Endothelial cell of umbilical vein (primary cell): ENCODE measurements around the gene SLC25A13. TPM values are rescaled to one million over a fixed set of nuclear protein-coding genes. Genes with fewer than 3 reads are reported as not detected.

Experiments used
- BruUV-seq: library from RNA; stranded (reverse); fragments of 400-500 nt; replicated peaks from 2 replicates; lab custom pipeline; 2021; lab: Mats Ljungman, UMichigan
- CTCF ChIA-PET: fragments of 300-600, 350-600 bp; sonication (Branson Sonifier 250); formaldehyde crosslinking; loops from one replicate; lab custom pipeline; 2021; ENCODE audit warnings: antibody characterized with exemption, inconsistent platforms; lab: Charles Lee
- POLR2A ChIA-PET: fragments of 300-600, 350-600 bp; sonication (Branson Sonifier 250); formaldehyde crosslinking; loops from one replicate; lab custom pipeline; 2021; ENCODE audit warnings: antibody characterized with exemption, inconsistent platforms; lab: Charles Lee
- DNase-seq: peaks from one replicate; pipeline ENCODE4 v3.0.0-alpha.2; 2011; ENCODE audit warnings: low read depth, low spot score
- FAIRE-seq: peaks from 2 replicates; lab custom pipeline; 2011; peaks lifted over from hg19 to GRCh38; lab: Jason Lieb, UNC
- H2AFZ ChIP-seq: 2 replicates; pipeline ENCODE4 v1.6.0; 2012; ENCODE audit warnings: low read depth, low read length, control low read depth, inconsistent platforms
- H3K27ac ChIP-seq: 2 replicates; pipeline ENCODE4 v1.5.1; 2011; ENCODE audit warnings: low read depth, mild to moderate bottlenecking, control low read depth, low read length, moderate library complexity; ENCODE audit not compliant: insufficient read depth
- H3K27me3 ChIP-seq, 2 experiments: 2 replicates each; pipeline versions ENCODE4 v1.6.0 to v1.6.1; 2011; ENCODE audit warnings: low read length in 2 of 2, mixed read lengths in 1 of 2; ENCODE audit not compliant: control insufficient read depth in 2 of 2, insufficient read depth in 2 of 2
- H3K36me3 ChIP-seq, 2 experiments: 2 replicates in 1 of 2; 3 replicates in 1 of 2; pipeline ENCODE4 v1.5.1; 2011; ENCODE audit warnings: low read length in 2 of 2, mild to moderate bottlenecking in 1 of 2, moderate library complexity in 1 of 2; ENCODE audit not compliant: control insufficient read depth in 2 of 2, insufficient read depth in 2 of 2; ENCODE audit errors: extremely low read depth in 1 of 2
- H3K4me1 ChIP-seq: 3 replicates; pipeline ENCODE4 v1.5.1; 2011; ENCODE audit warnings: mild to moderate bottlenecking, low read length; ENCODE audit not compliant: control insufficient read depth, insufficient read depth; ENCODE audit errors: extremely low read depth
- H3K4me2 ChIP-seq: 2 replicates; pipeline ENCODE4 v1.6.1; 2011; ENCODE audit warnings: low read length, control low read depth, mixed read lengths; ENCODE audit not compliant: insufficient read depth
- H3K4me3 ChIP-seq, 3 experiments: fragments of 200-600 bp in 1 of 3; sonication (generic), shearing (Covaris generic) in 1 of 3; replicated peaks in 1 of 3; 2 replicates each; pipeline ENCODE4 v1.5.1; 2011 to 2016; ENCODE audit warnings: control low read depth in 3 of 3, low read length in 3 of 3, mild to moderate bottlenecking in 2 of 3, inconsistent platforms in 1 of 3, low read depth in 1 of 3, moderate library complexity in 1 of 3; ENCODE audit not compliant: insufficient read depth in 1 of 3
- H3K79me2 ChIP-seq: 2 replicates; pipeline ENCODE4 v1.6.0; 2012; ENCODE audit warnings: low read length, inconsistent platforms; ENCODE audit not compliant: control insufficient read depth, insufficient read depth
- H3K9ac ChIP-seq: replicated peaks from 2 replicates; pipeline ENCODE3; 2011; ENCODE audit warnings: low read length, control low read depth; ENCODE audit not compliant: insufficient read depth; ENCODE audit errors: extremely low read depth
- H3K9me1 ChIP-seq: replicated peaks from 3 replicates; pipeline ENCODE4 v1.6.0; 2011; ENCODE audit warnings: mild to moderate bottlenecking, low read length; ENCODE audit not compliant: control insufficient read depth, insufficient read depth; ENCODE audit errors: extremely low read depth
- H3K9me3 ChIP-seq: replicated peaks from 2 replicates; pipeline ENCODE4 v1.5.1; 2012; ENCODE audit warnings: low read length, inconsistent platforms; ENCODE audit not compliant: control insufficient read depth, insufficient read depth
- H4K20me1 ChIP-seq: replicated peaks from 2 replicates; pipeline ENCODE3; 2011; ENCODE audit warnings: mild to moderate bottlenecking, low read length; ENCODE audit not compliant: control insufficient read depth, insufficient read depth; ENCODE audit errors: extremely low read depth
- CTCF ChIP-seq, 2 donors: IDR thresholded peaks; 1 replicate in 1 of 2; 2 replicates in 1 of 2; pipeline ENCODE4 v1.5.1; 2011; ENCODE audit warnings: low read length in 2 of 2, mild to moderate bottlenecking in 2 of 2, moderate library complexity in 2 of 2, control low read depth in 1 of 2, inconsistent platforms in 1 of 2, low read depth in 1 of 2; ENCODE audit not compliant: insufficient read depth in 1 of 2; ENCODE audit errors: extremely low read depth in 1 of 2
- EZH2 ChIP-seq: IDR thresholded peaks from 2 replicates; pipeline ENCODE4 v1.6.1; 2012; ENCODE audit warnings: borderline replicate concordance, low read depth, mild to moderate bottlenecking, moderate library complexity, low read length, inconsistent platforms; ENCODE audit not compliant: severe bottlenecking
- FOS ChIP-seq: IDR thresholded peaks from 2 replicates; pipeline ENCODE4 v1.6.1; 2011; ENCODE audit warnings: mild to moderate bottlenecking, low read length, moderate library complexity, borderline replicate concordance; ENCODE audit not compliant: insufficient read depth
- GATA2 ChIP-seq: IDR thresholded peaks from 2 replicates; pipeline ENCODE4 v1.7.0; 2011; ENCODE audit warnings: low read depth, mild to moderate bottlenecking, moderate library complexity, mixed read lengths, low read length; ENCODE audit not compliant: insufficient read length, insufficient read depth
- JUN ChIP-seq: IDR thresholded peaks from 2 replicates; pipeline ENCODE4 v1.6.1; 2011; ENCODE audit warnings: borderline replicate concordance, low read depth; ENCODE audit not compliant: insufficient read length, insufficient read depth
- MAX ChIP-seq: IDR thresholded peaks from 2 replicates; pipeline ENCODE4 v1.6.1; 2011; ENCODE audit not compliant: insufficient read depth, insufficient read length
- MYC ChIP-seq: IDR thresholded peaks from one replicate; pipeline ENCODE4 v1.6.1; 2011; ENCODE audit warnings: mild to moderate bottlenecking, low read depth, low read length
- POLR2A ChIP-seq: IDR thresholded peaks from 2 replicates; pipeline ENCODE4 v1.6.1; 2012; ENCODE audit warnings: low read depth, mild to moderate bottlenecking, control low read depth, low read length
- POLR2AphosphoS5 ChIP-seq: IDR thresholded peaks from 2 replicates; pipeline ENCODE4 v1.6.1; 2012; ENCODE audit warnings: low read depth, mild to moderate bottlenecking, control low read depth, low read length, moderate library complexity; ENCODE audit not compliant: insufficient read depth
- dilution Hi-C: fragments of 300-500 bp; cut with MboI; formaldehyde crosslinking; loops from one replicate; pipeline ENCODE4 v1.15.0; 2019; ENCODE audit warnings: low sequenced_read_pairs; ENCODE audit not compliant: extremely low pct_ligation_motif_present
- intact Hi-C: fragments of 100-400 bp; cut with micrococcal nuclease; formaldehyde crosslinking; loops from one replicate; pipeline ENCODE4 v1.10.0; 2022
- polyA plus RNA-seq, 4 experiments: library from polyadenylated mRNA; depleted of rRNA in 3 of 4; stranded (reverse) in 3 of 4; unstranded in 1 of 4; fragments of >200 nt; gene quantifications; 2 replicates each; pipeline versions ENCODE4 v1.2.1 to v1.2.3, GENCODE V29; 2011 to 2012; ENCODE audit warnings: missing spikeins in 1 of 4
- total RNA-seq: library from RNA; stranded (reverse); gene quantifications from 2 replicates; pipeline ENCODE4 v1.2.3, GENCODE V29; 2021

SLC25A13 gene
- total and polyA plus RNA-seq, 2 donors (not counting 3 experiments of a cell fraction or from before 2014, with no cell fraction given), result 13.2 to 34.4 TPM

- POLR2A ChIA-PET, result no interaction called here
- H3K79me2 ChIP-seq, result peaks cover 24% of the 10 kb centered on the region
Measured at GRCh38 chr7:96313940-96314339, 8.0 kb downstream of the SLC25A13 start.

GRCh38 chr7:96312502-96312901 is 9.4 kb downstream of the SLC25A13 start:
- no peaks in the 10 kb centered on the region for H3K9me1 ChIP-seq
- H3K9ac ChIP-seq, result no peak overlapping the region
- intact Hi-C loops, result no loop called here
- no peak overlapping the region for H3K4me2 ChIP-seq
- no peaks in the 10 kb centered on the region for H3K9me3 ChIP-seq
- FAIRE-seq (no peak), DNase-seq (no peak)
- TF ChIP-seq POLR2A (no peak), CTCF (IDR thresholded peaks at IDR 0.05; ENCODE audit: extremely low read depth in 1 of 2, insufficient read depth in 1 of 2, low read depth in 1 of 2, low read length in 2 of 2) (no peak), JUN (no peak), MYC (no peak), MAX (no peak), GATA2 (no peak), EZH2 (no peak), FOS (no peak), POLR2AphosphoS5 (no peak)
- no peaks in the 10 kb centered on the region for H3K36me3 ChIP-seq
- CTCF ChIA-PET, result no interaction called here
- BruUV-seq, result no TSS peak
- dilution Hi-C loops, result no loop called here
- H3K4me3 ChIP-seq, result no peak overlapping the region
- no peak overlapping the region for H3K27ac ChIP-seq
- peaks cover 9% of the 10 kb centered on the region for H4K20me1 ChIP-seq
- H3K79me2 ChIP-seq, result peaks cover 15% of the 10 kb centered on the region
- H3K4me1 ChIP-seq, result no peaks in the 10 kb centered on the region
- POLR2A ChIA-PET, result no interaction called here
- no peak overlapping the region for H2AFZ ChIP-seq
- no peaks in the 10 kb centered on the region for H3K27me3 ChIP-seq

More at GRCh38 chr7:96313940-96314339, 8.0 kb downstream of the SLC25A13 start:
- H3K4me1 ChIP-seq, result no peaks in the 10 kb centered on the region
- dilution Hi-C loops (no loop called here), intact Hi-C loops (no loop called here)
- no peak for TF ChIP-seq CTCF (IDR thresholded peaks at IDR 0.05; ENCODE audit: extremely low read depth in 1 of 2, insufficient read depth in 1 of 2, low read depth in 1 of 2, low read length in 2 of 2)
- TF ChIP-seq EZH2, result no peak
- TF ChIP-seq POLR2AphosphoS5, result no peak
- TF ChIP-seq GATA2, result no peak
- H3K27me3 ChIP-seq, result no peaks in the 10 kb centered on the region
- FAIRE-seq (no peak), DNase-seq (no peak)
- no peaks in the 10 kb centered on the region for H3K9me3 ChIP-seq
- peaks cover 9% of the 10 kb centered on the region for H4K20me1 ChIP-seq
- no peak overlapping the region for H3K27ac ChIP-seq
- H3K4me2 ChIP-seq, result no peak overlapping the region
- H3K9ac ChIP-seq, result no peak overlapping the region
- no peaks in the 10 kb centered on the region for H3K9me1 ChIP-seq
- no peak overlapping the region for H3K4me3 ChIP-seq
- H3K36me3 ChIP-seq, result no peaks in the 10 kb centered on the region
- H2AFZ ChIP-seq, result no peak overlapping the region
- BruUV-seq, result no TSS peak
- CTCF ChIA-PET, result no interaction called here
